Uterus (tissue), 4 donors: ENCODE measurements around the gene RXRG. TPM values are rescaled to one million over a fixed set of nuclear protein-coding genes. Genes with fewer than 3 reads are reported as not detected.

ENCODE experiments used
- DNase-seq, 2 donors: peaks; one replicate each; pipeline ENCODE4 v3.0.0-alpha.2; 2019 to 2020
- H3K27ac ChIP-seq, 2 donors: fragments of 200-600 bp; sonication (generic); 1 replicate in 1 of 2; 2 replicates in 1 of 2; pipeline ENCODE4 v1.5.1; 2016 to 2018
- H3K27me3 ChIP-seq, 2 donors: fragments of 200-600 bp; sonication (generic); one replicate each; pipeline ENCODE4 v1.5.1; 2018 to 2019; ENCODE audit warnings: control low read depth in 1 of 2
- H3K36me3 ChIP-seq, 2 donors: fragments of 200-600 bp; sonication (generic); one replicate each; pipeline ENCODE4 v1.5.1; 2019; ENCODE audit warnings: control low read depth in 1 of 2
- H3K4me1 ChIP-seq, 2 donors: fragments of 200-600 bp; sonication (generic); one replicate each; pipeline ENCODE4 v1.5.1; 2018 to 2019; ENCODE audit warnings: control low read depth in 1 of 2
- H3K4me3 ChIP-seq, 2 donors: fragments of 200-600 bp; sonication (generic); 1 replicate in 1 of 2; 2 replicates in 1 of 2; pipeline ENCODE4 v1.5.1; 2018 to 2019; ENCODE audit warnings: mild to moderate bottlenecking in 1 of 2
- H3K9me3 ChIP-seq, 2 donors: fragments of 200-600 bp; sonication (generic); one replicate each; pipeline ENCODE4 v1.5.1; 2019; ENCODE audit warnings: control low read depth in 1 of 2
- CTCF ChIP-seq, 4 experiments: fragments of 200-600 bp in 2 of 4; fragments of 450-650 bp in 2 of 4; sonication (generic) in 2 of 4; IDR thresholded peaks; one replicate each; pipeline ENCODE4 v1.5.1; 2016 to 2019; ENCODE audit warnings: antibody characterized with exemption in 4 of 4, mild to moderate bottlenecking in 2 of 4, moderate library complexity in 1 of 4
- POLR2A ChIP-seq, 2 donors: fragments of 450-650 bp; IDR thresholded peaks; one replicate each; pipeline ENCODE4 v1.6.1; 2016; ENCODE audit warnings: antibody characterized with exemption in 2 of 2, mild to moderate bottlenecking in 1 of 2, moderate library complexity in 1 of 2
- intact Hi-C: fragments of 100-400 bp; cut with DNase I; formaldehyde crosslinking; loops from one replicate; pipeline ENCODE4 v1.15.1; 2023; ENCODE audit warnings: low total_unique reads
- total RNA-seq, 4 donors: library from RNA; depleted of rRNA in 3 of 4; stranded (reverse); fragments of >200 nt in 3 of 4; gene quantifications; one replicate each; pipeline versions ENCODE4 v1.1.0 to v1.2.4, GENCODE V29; 2014 to 2023
- donor health status: DM: yes; HTN: yes; CAD: no.

RXRG gene
- total RNA-seq, 4 donors from 2014 or later, result under 0.01 to 3.2 (median 0.18) TPM; not detected in 1

GRCh38 chr1:165371588-165372225, 73.2 kb downstream of the RXRG start:
- no peaks in the 10 kb centered on the region for H3K9me3 ChIP-seq
- no peaks in the 10 kb centered on the region for H3K27me3 ChIP-seq
- H3K36me3 ChIP-seq, result no peaks in the 10 kb centered on the region
- H3K27ac ChIP-seq, result no peak overlapping the region
- H3K4me1 ChIP-seq, result no peaks in the 10 kb centered on the region
- TF ChIP-seq CTCF (IDR thresholded peaks at IDR 0.05) (no peak), POLR2A (IDR thresholded peaks at IDR 0.05) (no peak)
- no peak overlapping the region for H3K4me3 ChIP-seq
- intact Hi-C loops, result no loop called here
- no peak for DNase-seq

GRCh38 chr1:165369255-165369848, 75.6 kb downstream of the RXRG start:
- intact Hi-C loops, result no loop called here

GRCh38 chr1:165367375-165367993, 77.4 kb downstream of the RXRG start:
- DNase-seq, result peak; percentile 81 to 88
- Histone ChIP-seq H3K9me3 (no peaks in the 10 kb centered on the region), H3K27ac (no peak overlapping the region), H3K27me3 (no peaks in the 10 kb centered on the region), H3K36me3 (no peaks in the 10 kb centered on the region), H3K4me3 (no peak overlapping the region), H3K4me1 (no peaks in the 10 kb centered on the region)
- TF ChIP-seq CTCF (IDR thresholded peaks at IDR 0.05) (peak; percentile 76 to 91 (median 87)), POLR2A (IDR thresholded peaks at IDR 0.05) (no peak)
- intact Hi-C loops, result no loop called here

More at GRCh38 chr1:165369255-165369848, 75.6 kb downstream of the RXRG start:
- no peaks in the 10 kb centered on the region for H3K36me3 ChIP-seq
- no peak overlapping the region for H3K27ac ChIP-seq
- no peaks in the 10 kb centered on the region for H3K9me3 ChIP-seq
- H3K4me1 ChIP-seq, result no peaks in the 10 kb centered on the region
- no peaks in the 10 kb centered on the region for H3K27me3 ChIP-seq
- DNase-seq, result peak; percentile 36 to 50
- no peak overlapping the region for H3K4me3 ChIP-seq
- TF ChIP-seq POLR2A (IDR thresholded peaks at IDR 0.05) (no peak), CTCF (IDR thresholded peaks at IDR 0.05) (peak; percentile 68 to 83 (median 80))

- H3K4me3 ChIP-seq, result no peak overlapping the region
- H3K27me3 ChIP-seq, result no peaks in the 10 kb centered on the region
- no peak for DNase-seq
- TF ChIP-seq POLR2A (IDR thresholded peaks at IDR 0.05) (no peak), CTCF (IDR thresholded peaks at IDR 0.05) (no peak)
- H3K4me1 ChIP-seq, result no peaks in the 10 kb centered on the region
- intact Hi-C loops, result no loop called here
- H3K9me3 ChIP-seq, result no peaks in the 10 kb centered on the region
- no peaks in the 10 kb centered on the region for H3K36me3 ChIP-seq
- H3K27ac ChIP-seq, result no peak overlapping the region
Observed at GRCh38 chr1:165365341-165365740, 79.6 kb downstream of the RXRG start.

GRCh38 chr1:165364568-165365133, 80.3 kb downstream of the RXRG start:
- no peaks in the 10 kb centered on the region for H3K27me3 ChIP-seq
- H3K27ac ChIP-seq, result no peak overlapping the region
- H3K36me3 ChIP-seq, result no peaks in the 10 kb centered on the region
- no peak for DNase-seq
- intact Hi-C loops, result no loop called here
- TF ChIP-seq CTCF (IDR thresholded peaks at IDR 0.05), result no peak
- TF ChIP-seq POLR2A (IDR thresholded peaks at IDR 0.05), result no peak
- H3K4me3 ChIP-seq, result no peak overlapping the region
- H3K4me1 ChIP-seq, result no peaks in the 10 kb centered on the region
- no peaks in the 10 kb centered on the region for H3K9me3 ChIP-seq
